Activated B cell treated with CpG ODN at 0.5 μM for 24 hours (primary cell): ENCODE data around the gene AUTS2. TPM values are rescaled to one million over a fixed set of nuclear protein-coding genes. Genes with fewer than 3 reads are reported as not detected.

ENCODE experiments used
- ATAC-seq: fragments of 200-7000 bp; cut with Tn5 transposase; one replicate; pipeline ENCODE4 v1.10.0; 2021; ENCODE audit warnings: low read depth, mild to moderate bottlenecking, moderate library complexity
- CTCF ChIA-PET: fragments of 350-600 bp; sonication (Branson Sonifier 250); formaldehyde crosslinking; loops from one replicate; lab custom pipeline; 2021; ENCODE audit warnings: antibody characterized with exemption; lab: Charles Lee
- POLR2A ChIA-PET: fragments of 350-600 bp; sonication (Branson Sonifier 250); formaldehyde crosslinking; loops from one replicate; lab custom pipeline; 2021; ENCODE audit warnings: antibody characterized with exemption; lab: Charles Lee
- DNase-seq: peaks from one replicate; pipeline ENCODE4 v3.0.0; 2022
- H3K27ac Mint-ChIP-seq: one replicate; pipeline ENCODE4 v1.8.0; 2020; ENCODE audit warnings: mixed read lengths
- H3K27me3 Mint-ChIP-seq: one replicate; pipeline ENCODE4 v1.8.0; 2021; ENCODE audit warnings: mixed read lengths
- H3K36me3 Mint-ChIP-seq: one replicate; pipeline ENCODE4 v1.8.0; 2021; ENCODE audit warnings: low read depth, mixed read lengths
- H3K4me1 Mint-ChIP-seq: one replicate; pipeline ENCODE4 v1.8.0; 2021; ENCODE audit warnings: mixed read lengths
- H3K4me3 Mint-ChIP-seq: one replicate; pipeline ENCODE4 v1.8.0; 2020; ENCODE audit warnings: mild to moderate bottlenecking, mixed read lengths
- H3K9me3 Mint-ChIP-seq: one replicate; pipeline ENCODE4 v1.8.0; 2020; ENCODE audit warnings: mixed read lengths
- intact Hi-C: fragments of 100-400 bp; cut with micrococcal nuclease; formaldehyde crosslinking; loops from one replicate; pipeline ENCODE4 v1.15.1; 2024
- total RNA-seq: library from RNA; stranded (reverse); gene quantifications from 2 replicates; pipeline ENCODE4 v1.2.3, GENCODE V29; 2022
- TF ChIP-seq, protein P1 (sequence below): fragments of 200-600 bp; IDR thresholded peaks from one replicate; pipeline ENCODE4 v1.8.0; 2022; ENCODE audit warnings: antibody characterized with exemption, mild to moderate bottlenecking

The AUTS2 gene
- total RNA-seq, 1 donor from 2014 or later: 15.9 TPM

DNA sequence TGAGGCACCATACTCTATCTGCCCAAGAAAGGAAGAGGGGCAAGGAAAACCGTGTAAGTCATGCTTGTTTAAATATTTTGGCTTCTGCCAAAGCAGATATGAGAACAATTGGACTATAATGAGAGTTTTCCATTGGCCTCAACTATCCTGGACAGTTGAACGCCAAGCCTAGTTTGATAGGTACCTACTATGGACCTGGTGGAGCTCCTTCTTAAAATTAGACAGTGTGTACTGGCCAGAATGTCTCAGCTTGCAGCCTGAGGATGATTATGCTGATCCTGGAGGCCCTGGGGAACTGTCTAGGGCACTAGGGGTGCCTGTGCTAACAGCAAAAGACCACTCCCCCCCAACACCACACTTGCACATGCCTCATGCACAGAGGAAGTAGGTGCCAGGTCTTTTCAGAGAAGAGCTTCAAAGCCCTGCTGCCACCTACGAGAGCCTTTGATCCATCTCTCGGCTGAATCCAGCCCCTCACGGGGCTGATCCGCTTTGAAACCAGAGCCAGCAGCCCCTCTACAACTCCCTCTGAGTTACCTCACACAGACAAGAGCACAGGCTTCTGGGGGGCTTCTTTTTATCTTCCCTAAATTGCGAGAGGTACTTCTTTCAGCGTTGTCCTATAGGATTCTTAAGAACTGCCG lies 1059.8 kb downstream of the AUTS2 start:
- Mint-ChIP-seq H3K4me1 (no peaks in the 10 kb centered on the region), H3K27me3 (no peaks in the 10 kb centered on the region), H3K27ac (no peak overlapping the region), H3K4me3 (no peak overlapping the region), H3K36me3 (peaks cover 4% of the 10 kb centered on the region), H3K9me3 (no peaks in the 10 kb centered on the region)
- ChIA-PET CTCF (no interaction called here), POLR2A (no interaction called here)
- TF ChIP-seq, protein P1, sequence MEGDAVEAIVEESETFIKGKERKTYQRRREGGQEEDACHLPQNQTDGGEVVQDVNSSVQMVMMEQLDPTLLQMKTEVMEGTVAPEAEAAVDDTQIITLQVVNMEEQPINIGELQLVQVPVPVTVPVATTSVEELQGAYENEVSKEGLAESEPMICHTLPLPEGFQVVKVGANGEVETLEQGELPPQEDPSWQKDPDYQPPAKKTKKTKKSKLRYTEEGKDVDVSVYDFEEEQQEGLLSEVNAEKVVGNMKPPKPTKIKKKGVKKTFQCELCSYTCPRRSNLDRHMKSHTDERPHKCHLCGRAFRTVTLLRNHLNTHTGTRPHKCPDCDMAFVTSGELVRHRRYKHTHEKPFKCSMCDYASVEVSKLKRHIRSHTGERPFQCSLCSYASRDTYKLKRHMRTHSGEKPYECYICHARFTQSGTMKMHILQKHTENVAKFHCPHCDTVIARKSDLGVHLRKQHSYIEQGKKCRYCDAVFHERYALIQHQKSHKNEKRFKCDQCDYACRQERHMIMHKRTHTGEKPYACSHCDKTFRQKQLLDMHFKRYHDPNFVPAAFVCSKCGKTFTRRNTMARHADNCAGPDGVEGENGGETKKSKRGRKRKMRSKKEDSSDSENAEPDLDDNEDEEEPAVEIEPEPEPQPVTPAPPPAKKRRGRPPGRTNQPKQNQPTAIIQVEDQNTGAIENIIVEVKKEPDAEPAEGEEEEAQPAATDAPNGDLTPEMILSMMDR: no peak
- DNase-seq: no peak
- ATAC-seq: no peak
- intact Hi-C loops: no loop called here

DNA sequence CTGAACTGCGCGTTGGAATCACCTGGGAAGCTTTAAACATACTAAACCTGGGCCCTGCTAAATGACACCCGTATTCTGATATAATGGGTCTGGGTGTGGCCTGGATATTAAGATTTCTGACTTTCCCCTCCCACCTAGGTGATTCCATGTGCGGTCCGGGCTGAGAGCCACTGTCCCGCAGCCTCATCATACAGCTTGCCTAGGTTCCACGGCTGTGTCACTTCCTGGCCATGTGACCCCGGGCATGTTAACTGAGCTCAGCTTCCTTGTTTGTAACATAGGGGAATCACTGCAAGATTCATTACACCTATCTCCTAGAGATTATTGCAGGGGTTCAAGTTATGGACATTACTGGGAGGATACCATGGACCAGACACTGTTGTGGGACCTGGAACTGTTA lies 1061.0 kb downstream of the AUTS2 start:
- Mint-ChIP-seq H3K27ac (no peak overlapping the region), H3K36me3 (peaks cover 8% of the 10 kb centered on the region), H3K27me3 (no peaks in the 10 kb centered on the region), H3K4me3 (no peak overlapping the region), H3K4me1 (no peaks in the 10 kb centered on the region), H3K9me3 (no peaks in the 10 kb centered on the region)
- DNase-seq (no peak), ATAC-seq (no peak)
- ChIA-PET CTCF (no interaction called here), POLR2A (no interaction called here)
- TF ChIP-seq, protein P1: no peak
- intact Hi-C loops: no loop called here

DNA sequence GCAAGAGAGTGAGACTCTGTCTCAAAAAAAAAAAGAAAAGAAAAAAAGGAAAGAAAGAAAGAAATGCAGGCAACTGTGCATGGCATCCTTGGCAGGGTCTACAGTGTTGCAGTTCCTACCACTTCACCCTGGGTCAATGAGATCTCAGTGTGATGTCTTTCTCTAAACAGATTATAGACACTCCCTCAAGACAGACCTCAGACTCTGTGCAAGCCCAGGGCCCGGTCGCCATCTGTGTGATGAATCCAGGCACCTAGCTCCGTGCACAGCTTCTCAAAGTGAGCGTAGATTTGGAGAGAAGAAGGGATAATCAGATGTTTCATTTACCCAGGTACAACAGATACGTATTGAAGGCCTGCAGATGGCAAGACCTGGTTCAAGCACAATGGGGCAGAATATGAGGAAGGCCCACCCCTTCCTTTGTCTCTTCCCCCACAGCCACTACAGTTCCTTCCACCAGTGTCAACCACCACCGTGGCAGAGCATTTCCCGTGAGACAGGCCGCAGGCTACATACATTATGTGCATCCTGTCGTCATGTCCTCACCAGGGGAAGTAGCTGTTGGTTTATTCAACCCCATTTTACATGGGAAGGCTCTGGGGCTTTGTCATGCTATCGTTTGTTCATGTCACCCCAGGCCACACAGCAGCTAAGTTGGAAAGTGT lies 1062.0 kb downstream of the AUTS2 start:
- ChIA-PET CTCF (no interaction called here), POLR2A (no interaction called here)
- ATAC-seq: no peak
- Mint-ChIP-seq H3K9me3 (no peaks in the 10 kb centered on the region), H3K36me3 (peaks cover 5% of the 10 kb centered on the region), H3K27ac (no peak overlapping the region), H3K4me3 (no peak overlapping the region), H3K4me1 (no peaks in the 10 kb centered on the region), H3K27me3 (no peaks in the 10 kb centered on the region)
- DNase-seq: no peak
- TF ChIP-seq, protein P1: no peak
- intact Hi-C loops: no loop called here

DNA sequence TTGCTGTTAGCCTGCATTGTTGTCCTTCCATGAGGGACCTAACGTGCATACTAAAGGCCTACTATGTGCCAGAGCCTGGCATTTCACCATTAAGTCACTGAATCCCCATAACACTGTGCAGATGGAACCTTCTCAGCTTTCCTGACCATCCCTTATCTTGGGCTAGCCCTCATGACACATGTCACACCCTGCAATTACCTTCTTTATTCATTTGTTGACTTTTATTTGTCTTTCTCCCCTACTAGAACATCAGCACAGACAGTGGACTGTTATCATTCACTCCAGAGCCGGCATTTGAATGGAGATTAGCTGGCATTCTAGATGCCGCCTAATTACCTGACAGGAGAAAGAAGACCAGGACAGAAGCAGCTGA lies 1062.5 kb downstream of the AUTS2 start:
- Mint-ChIP-seq H3K9me3 (no peaks in the 10 kb centered on the region), H3K4me3 (no peak overlapping the region), H3K27ac (no peak overlapping the region), H3K4me1 (no peaks in the 10 kb centered on the region), H3K36me3 (peaks cover 4% of the 10 kb centered on the region), H3K27me3 (no peaks in the 10 kb centered on the region)
- CTCF ChIA-PET: no interaction called here
- TF ChIP-seq, protein P1: no peak
- ATAC-seq (no peak), DNase-seq (no peak)
- POLR2A ChIA-PET: no interaction called here
- intact Hi-C loops: no loop called here

DNA sequence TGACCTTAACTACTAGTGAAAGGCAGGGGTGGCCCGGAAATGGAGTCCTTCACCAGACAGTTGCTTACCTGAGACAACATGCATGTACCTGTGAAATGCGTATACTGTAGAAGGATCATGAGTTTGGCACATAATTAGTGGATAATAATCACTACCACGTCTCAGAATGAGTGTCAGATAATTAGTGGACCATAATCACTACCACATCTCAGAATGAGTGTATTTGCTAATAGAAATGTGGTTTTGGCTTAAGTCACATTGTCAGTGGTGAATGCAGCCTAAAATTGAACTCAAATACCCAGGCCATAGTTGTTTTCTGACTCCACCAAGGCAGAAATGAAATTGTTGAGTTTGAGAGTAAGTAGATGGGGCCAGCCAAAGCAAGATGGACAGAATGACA lies 1065.4 kb downstream of the AUTS2 start:
- Mint-ChIP-seq H3K27me3 (no peaks in the 10 kb centered on the region), H3K36me3 (peaks cover 9% of the 10 kb centered on the region), H3K4me3 (no peak overlapping the region), H3K4me1 (no peaks in the 10 kb centered on the region), H3K9me3 (no peaks in the 10 kb centered on the region), H3K27ac (no peak overlapping the region)
- DNase-seq (no peak), ATAC-seq (no peak)
- intact Hi-C loops: no loop called here
- TF ChIP-seq, protein P1: no peak
- ChIA-PET POLR2A (no interaction called here), CTCF (no interaction called here)
